ENCODE results near the gene TP53I13. TPM values are rescaled to one million over a fixed set of nuclear protein-coding genes. Genes with fewer than 3 reads are reported as not detected.
A peak's percentile ranks its signal among the peaks of the same experiment; 100 is the strongest.

The TP53I13 gene
- total and polyA plus RNA-seq, 2 donors (not counting 3 experiments of a cell fraction or from before 2014, with no cell fraction given), result 41.1 to 42.7 TPM

GRCh38 chr17:29616300-29617048 is 48.0 kb downstream of the TP53I13 start:
- Histone ChIP-seq H3K36me3 (ENCODE audit: control insufficient read depth in 2 of 2, extremely low read depth in 1 of 2, insufficient read depth in 2 of 2, low read length in 2 of 2) (no peaks in the 10 kb centered on the region), H3K79me2 (ENCODE audit: control insufficient read depth, insufficient read depth, low read length) (no peaks in the 10 kb centered on the region), H2AFZ (ENCODE audit: low read depth, low read length) (peak overlapping the region; percentile 89), H3K27ac (ENCODE audit: insufficient read depth, low read depth, low read length) (no peak overlapping the region), H4K20me1 (replicated peaks; ENCODE audit: control insufficient read depth, extremely low read depth, insufficient read depth, low read length) (no peaks in the 10 kb centered on the region), H3K9ac (replicated peaks; ENCODE audit: extremely low read depth, insufficient read depth, low read length) (no peak overlapping the region), H3K9me1 (replicated peaks; ENCODE audit: control insufficient read depth, extremely low read depth, insufficient read depth, low read length) (no peaks in the 10 kb centered on the region), H3K4me1 (ENCODE audit: control insufficient read depth, extremely low read depth, insufficient read depth, low read length) (peaks cover 31% of the 10 kb centered on the region), H3K27me3 (ENCODE audit: control insufficient read depth in 2 of 2, insufficient read depth in 2 of 2, low read length in 2 of 2) (no peaks in the 10 kb centered on the region), H3K4me2 (ENCODE audit: insufficient read depth, low read length) (peak overlapping the region; percentile 67), H3K9me3 (replicated peaks; ENCODE audit: control insufficient read depth, insufficient read depth, low read length) (no peaks in the 10 kb centered on the region), H3K4me3 (replicated peaks in 1 of 3; ENCODE audit: insufficient read depth in 1 of 3, low read depth in 1 of 3, low read length in 3 of 3) (peak overlapping the region in 2 of 3 experiments; percentile 1 to 28)
- no peak for DNase-seq (ENCODE audit: low read depth, low spot score)
- intact Hi-C loops (cut with micrococcal nuclease) (loop anchor here (1.0 to 5.0 kb wide), 3 partner anchors 49 to 315 kb away; partner anchors contain the start of genes ABHD15 and TP53I13), dilution Hi-C loops (cut with MboI; ENCODE audit: extremely low pct_ligation_motif_present, low sequenced_read_pairs) (no loop called here)
- no TSS peak for BruUV-seq (replicated peaks)
- POLR2A ChIA-PET, result interaction anchor here (1.6 kb wide), 1 partner anchor 322 kb away, joined by 5 read pairs; the partner anchor contains the start of gene NUFIP2
- CTCF ChIA-PET, result interaction anchor here (0.5 to 6.9 kb wide), 55 partner anchors 8 to 492 kb away, joined by 3 to 120 read pairs (median 5); partner anchors contain the start of genes ABHD15, ANKRD13B, SSH2 and TP53I13
- FAIRE-seq, result no peak
- TF ChIP-seq, protein P1, sequence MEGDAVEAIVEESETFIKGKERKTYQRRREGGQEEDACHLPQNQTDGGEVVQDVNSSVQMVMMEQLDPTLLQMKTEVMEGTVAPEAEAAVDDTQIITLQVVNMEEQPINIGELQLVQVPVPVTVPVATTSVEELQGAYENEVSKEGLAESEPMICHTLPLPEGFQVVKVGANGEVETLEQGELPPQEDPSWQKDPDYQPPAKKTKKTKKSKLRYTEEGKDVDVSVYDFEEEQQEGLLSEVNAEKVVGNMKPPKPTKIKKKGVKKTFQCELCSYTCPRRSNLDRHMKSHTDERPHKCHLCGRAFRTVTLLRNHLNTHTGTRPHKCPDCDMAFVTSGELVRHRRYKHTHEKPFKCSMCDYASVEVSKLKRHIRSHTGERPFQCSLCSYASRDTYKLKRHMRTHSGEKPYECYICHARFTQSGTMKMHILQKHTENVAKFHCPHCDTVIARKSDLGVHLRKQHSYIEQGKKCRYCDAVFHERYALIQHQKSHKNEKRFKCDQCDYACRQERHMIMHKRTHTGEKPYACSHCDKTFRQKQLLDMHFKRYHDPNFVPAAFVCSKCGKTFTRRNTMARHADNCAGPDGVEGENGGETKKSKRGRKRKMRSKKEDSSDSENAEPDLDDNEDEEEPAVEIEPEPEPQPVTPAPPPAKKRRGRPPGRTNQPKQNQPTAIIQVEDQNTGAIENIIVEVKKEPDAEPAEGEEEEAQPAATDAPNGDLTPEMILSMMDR (IDR thresholded peaks at IDR 0.05; ENCODE audit: extremely low read depth in 1 of 2, insufficient read depth in 1 of 2, low read depth in 1 of 2, low read length in 2 of 2), result no peak
- TF ChIP-seq MYC (IDR thresholded peaks at IDR 0.05; ENCODE audit: low read depth, low read length) (no peak), JUN (IDR thresholded peaks at IDR 0.05; ENCODE audit: borderline replicate concordance, insufficient read depth, insufficient read length, low read depth) (no peak), EZH2 (IDR thresholded peaks at IDR 0.05; ENCODE audit: borderline replicate concordance, low read depth, low read length, severe bottlenecking) (no peak), POLR2AphosphoS5 (IDR thresholded peaks at IDR 0.05; ENCODE audit: insufficient read depth, low read depth, low read length) (no peak), GATA2 (IDR thresholded peaks at IDR 0.05; ENCODE audit: insufficient read depth, insufficient read length, low read depth, low read length) (no peak)
